GM18951 (cell line): ENCODE results near the gene VPS13C.

Experiments used
- POLR2A ChIP-seq: IDR thresholded peaks from 4 replicates; pipeline ENCODE4 v1.6.1; 2011; ENCODE audit warnings: mild to moderate bottlenecking; ENCODE audit not compliant: insufficient read length, insufficient read depth; ENCODE audit errors: extremely low read depth
- in situ Hi-C: fragments of 300-500 bp; cut with MboI; formaldehyde crosslinking; loops from one replicate; pipeline ENCODE4 v1.12.0; 2022; ENCODE audit warnings: low sequenced_read_pairs, mixed read lengths, inconsistent platforms; ENCODE audit not compliant: unreplicated experiment

VPS13C gene

DNA sequence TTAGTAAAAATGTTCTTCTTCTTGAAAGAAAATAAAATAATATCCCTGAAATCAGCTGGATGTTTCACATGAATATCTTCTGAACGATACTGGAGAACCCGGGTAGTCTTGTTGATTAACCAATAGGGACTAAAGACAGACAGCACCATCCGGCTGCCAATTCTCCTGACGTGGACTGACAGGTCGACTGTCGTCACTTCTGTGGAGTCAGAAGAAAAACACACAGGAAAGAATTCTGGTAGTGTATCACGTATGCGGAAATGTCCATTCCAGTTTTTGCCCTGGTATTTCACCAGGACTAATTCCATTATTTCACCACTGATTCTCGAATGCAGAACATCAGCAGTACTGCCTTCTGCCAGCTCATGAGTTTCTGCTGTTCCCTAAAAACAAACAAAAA is 144.6 kb downstream of the VPS13C start:
- in situ Hi-C loops = no loop called here
- TF ChIP-seq POLR2A = no peak

GRCh38 chr15:61910839-61911369 is 149.3 kb downstream of the VPS13C start:
- TF ChIP-seq POLR2A = no peak
- in situ Hi-C loops = no loop called here

DNA sequence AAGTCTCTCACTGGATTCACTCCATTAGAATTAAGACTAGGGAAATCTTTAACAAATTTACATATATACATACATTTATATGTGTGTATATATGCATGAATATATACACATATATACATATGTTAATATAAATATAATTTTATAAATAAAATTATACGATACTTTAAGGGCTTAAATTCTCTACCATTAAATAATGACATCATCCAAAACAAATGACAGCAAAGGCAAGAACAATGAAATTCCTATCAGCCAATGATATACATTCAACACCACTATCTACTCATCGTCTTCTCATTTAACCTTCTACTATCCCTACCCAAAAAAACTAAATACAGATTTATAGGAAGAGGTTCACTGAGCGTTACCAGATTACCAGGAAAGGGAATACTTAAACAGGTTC is 152.0 kb downstream of the VPS13C start:
- in situ Hi-C loops = no loop called here
- TF ChIP-seq POLR2A = no peak

DNA sequence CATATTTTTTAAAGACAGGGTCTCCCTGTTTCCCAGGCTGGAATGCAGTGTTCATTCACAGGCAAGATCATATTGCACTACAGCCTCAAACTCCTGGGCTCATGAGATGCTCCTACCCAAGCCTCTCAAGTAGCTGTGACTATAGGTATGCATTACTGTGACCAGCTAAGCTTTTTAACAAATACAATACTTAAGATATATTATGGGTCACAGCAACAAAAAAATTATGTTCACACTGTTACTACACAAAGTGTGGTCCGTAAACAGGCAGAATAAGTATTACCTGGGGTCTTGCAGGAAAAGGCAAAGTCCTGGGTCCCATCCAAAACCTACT is 152.5 kb downstream of the VPS13C start:
- no peak for TF ChIP-seq POLR2A
- in situ Hi-C loops = no loop called here

DNA sequence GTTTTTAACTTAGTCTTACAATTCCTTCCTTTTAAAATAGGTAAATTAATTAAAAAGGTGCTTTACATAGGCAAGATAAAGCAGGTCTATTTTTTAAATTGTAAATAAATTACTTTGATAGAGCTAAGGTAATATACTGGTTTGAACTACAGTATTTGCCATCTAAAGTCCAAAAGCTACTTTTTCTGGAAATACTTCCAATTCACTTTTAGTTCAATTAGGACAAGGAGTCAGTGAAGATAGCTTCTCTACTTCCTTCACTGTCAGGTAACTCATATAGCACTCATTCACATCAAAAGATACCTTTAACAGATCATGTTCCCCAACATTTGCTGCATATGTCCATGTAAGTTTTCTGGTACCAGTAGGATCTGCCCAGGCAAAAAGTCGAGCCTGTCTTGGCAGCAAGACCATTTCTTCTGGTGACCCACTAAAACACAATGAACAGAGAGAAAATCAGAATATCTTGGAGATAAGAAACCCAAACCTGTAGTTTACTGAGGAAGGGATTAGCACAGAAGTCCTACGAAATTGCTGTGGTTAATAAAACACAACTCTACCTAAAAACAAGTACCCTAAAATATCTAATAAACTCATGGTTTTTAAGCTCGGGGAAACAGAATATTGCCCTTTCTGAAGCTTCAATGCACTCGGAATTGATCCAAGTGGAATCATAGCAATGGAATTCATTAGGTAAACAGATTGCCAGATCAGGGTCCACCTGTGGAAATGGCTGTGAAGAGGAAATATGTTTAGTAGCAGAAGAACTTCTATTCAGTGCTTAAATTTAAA is 153.1 kb downstream of the VPS13C start:
- in situ Hi-C loops = no loop called here
- TF ChIP-seq POLR2A = no peak

DNA sequence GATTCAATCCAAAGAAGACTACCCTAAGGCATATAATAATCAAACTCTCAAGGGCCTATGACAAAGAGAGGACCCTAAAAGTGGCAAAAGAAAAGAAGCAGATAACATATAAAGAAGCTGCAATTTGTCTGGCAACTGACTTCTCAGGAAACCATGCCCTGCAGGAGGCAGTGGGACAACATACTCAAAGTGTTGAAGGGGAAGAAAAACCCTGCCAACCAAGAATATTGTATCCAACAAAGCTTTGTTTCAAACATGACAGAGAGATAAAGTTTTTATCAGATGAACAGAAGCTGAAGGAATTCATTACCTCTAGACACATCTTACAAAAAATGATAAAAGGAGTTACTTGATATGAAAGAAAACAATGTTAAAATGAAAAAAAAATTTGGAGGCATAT is 167.1 kb downstream of the VPS13C start:
- in situ Hi-C loops = no loop called here

GRCh38 chr15:61892140-61892539 is 168.1 kb downstream of the VPS13C start:
- in situ Hi-C loops = no loop called here
- no peak for TF ChIP-seq POLR2A

More for the DNA sequence above, 167.1 kb downstream of the VPS13C start:
- no peak for TF ChIP-seq POLR2A

- in situ Hi-C loops = no loop called here
- TF ChIP-seq POLR2A = no peak
Measured at GRCh38 chr15:61890106-61890505, 170.1 kb downstream of the VPS13C start.

- no peak for TF ChIP-seq POLR2A
- in situ Hi-C loops = no loop called here
Measured at GRCh38 chr15:61889706-61890105, 170.5 kb downstream of the VPS13C start.

- in situ Hi-C loops = no loop called here
- TF ChIP-seq POLR2A = no peak
Measured at GRCh38 chr15:61888074-61888780, 172.0 kb downstream of the VPS13C start.

- in situ Hi-C loops = no loop called here
- no peak for TF ChIP-seq POLR2A
Measured at GRCh38 chr15:61880084-61880483, 180.2 kb downstream of the VPS13C start.

DNA sequence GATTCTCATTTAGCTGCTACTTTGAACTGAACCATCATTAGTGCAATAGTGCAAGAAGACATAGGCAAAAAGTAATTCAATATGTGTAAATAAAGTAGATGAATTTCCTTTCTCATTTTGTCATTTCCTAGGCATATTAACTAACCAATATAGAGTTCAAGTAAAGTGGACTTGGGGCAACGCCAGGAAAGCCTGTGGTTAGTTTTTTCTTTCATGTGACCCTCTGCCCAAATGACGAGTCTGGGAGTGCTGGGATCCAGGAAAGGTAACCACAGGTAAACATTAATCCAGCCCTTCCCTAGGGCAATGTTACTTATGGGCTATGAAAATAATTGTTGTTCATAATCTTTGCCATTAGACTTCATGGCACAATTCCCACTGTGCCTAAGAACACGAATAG is 181.0 kb downstream of the VPS13C start:
- TF ChIP-seq POLR2A = no peak
- in situ Hi-C loops = no loop called here

- no peak for TF ChIP-seq POLR2A
- in situ Hi-C loops = no loop called here
Measured at GRCh38 chr15:61871926-61872522, 188.2 kb downstream of the VPS13C start.
